Kidney epithelial cell (primary cell): ENCODE data around the gene UQCRC1. TPM values are rescaled to one million over a fixed set of nuclear protein-coding genes. Genes with fewer than 3 reads are reported as not detected.

Experiments used
- DNase-seq: peaks from one replicate; pipeline ENCODE4 v3.0.0-alpha.2; 2010; ENCODE audit warnings: low read depth
- H3K27me3 ChIP-seq: 2 replicates; pipeline ENCODE4 v1.6.0; 2011; ENCODE audit warnings: low read length; ENCODE audit not compliant: control insufficient read depth, insufficient read depth
- H3K36me3 ChIP-seq: 2 replicates; pipeline ENCODE4 v1.5.1; 2011; ENCODE audit warnings: low read length; ENCODE audit not compliant: control insufficient read depth, insufficient read depth
- H3K4me3 ChIP-seq: 2 replicates; pipeline ENCODE4 v1.5.1; 2011; ENCODE audit warnings: low read depth, mild to moderate bottlenecking, control low read depth, low read length
- CTCF ChIP-seq: IDR thresholded peaks from 2 replicates; pipeline ENCODE4 v1.5.1; 2011; ENCODE audit warnings: mild to moderate bottlenecking, moderate library complexity, low read length, control low read depth, inconsistent platforms; ENCODE audit not compliant: insufficient read depth, poor library complexity, severe bottlenecking
- total RNA-seq: library from RNA; depleted of rRNA; stranded (reverse); fragments of >200 nt; gene quantifications from 2 replicates; pipeline ENCODE4 v1.2.3, GENCODE V29; 2015

Gene UQCRC1
- total RNA-seq, 1 donor from 2014 or later = 435 TPM

GRCh38 chr3:48573973-48574585, 35.4 kb downstream of the UQCRC1 start:
- Histone ChIP-seq H3K27me3 (no peaks in the 10 kb centered on the region), H3K4me3 (no peak overlapping the region), H3K36me3 (peaks cover 4% of the 10 kb centered on the region)
- DNase-seq = no peak
- no peak for TF ChIP-seq CTCF

GRCh38 chr3:48572517-48572916, 36.9 kb downstream of the UQCRC1 start:
- no peak for TF ChIP-seq CTCF
- peaks cover 5% of the 10 kb centered on the region for H3K36me3 ChIP-seq
- DNase-seq = no peak

GRCh38 chr3:48571938-48572337, 37.5 kb downstream of the UQCRC1 start:
- TF ChIP-seq CTCF = no peak
- Histone ChIP-seq H3K4me3 (no peak overlapping the region), H3K27me3 (no peaks in the 10 kb centered on the region), H3K36me3 (peaks cover 2% of the 10 kb centered on the region)
- DNase-seq = no peak

More at GRCh38 chr3:48572517-48572916, 36.9 kb downstream of the UQCRC1 start:
- Histone ChIP-seq H3K4me3 (no peak overlapping the region), H3K27me3 (no peaks in the 10 kb centered on the region)

GRCh38 chr3:48569808-48570450, 39.5 kb downstream of the UQCRC1 start:
- Histone ChIP-seq H3K27me3 (no peaks in the 10 kb centered on the region), H3K4me3 (no peak overlapping the region), H3K36me3 (peaks cover 7% of the 10 kb centered on the region)
- no peak for DNase-seq
- no peak for TF ChIP-seq CTCF

- peaks cover 7% of the 10 kb centered on the region for H3K36me3 ChIP-seq
- no peak for DNase-seq
- TF ChIP-seq CTCF = no peak
- no peaks in the 10 kb centered on the region for H3K27me3 ChIP-seq
- no peak overlapping the region for H3K4me3 ChIP-seq
Measured at GRCh38 chr3:48569400-48569799, 40.0 kb downstream of the UQCRC1 start.

- no peak for TF ChIP-seq CTCF
- H3K4me3 ChIP-seq = no peak overlapping the region
- H3K27me3 ChIP-seq = no peaks in the 10 kb centered on the region
- no peak for DNase-seq
- H3K36me3 ChIP-seq = peaks cover 9% of the 10 kb centered on the region
Measured at GRCh38 chr3:48568476-48568875, 41.0 kb downstream of the UQCRC1 start.
